GM12864 (cell line): Measurements from ENCODE around the gene ERCC2.

Experiments used
- DNase-seq: peaks from one replicate; pipeline ENCODE4 v3.0.0-alpha.2; 2011; ENCODE audit warnings: low read depth
- H3K4me3 ChIP-seq: 2 replicates; pipeline ENCODE4 v1.5.1; 2011; ENCODE audit warnings: mild to moderate bottlenecking, low read depth, low read length, control low read depth
- TF ChIP-seq, protein P1 (sequence below): IDR thresholded peaks from 2 replicates; pipeline ENCODE4 v1.5.1; 2011; ENCODE audit warnings: low read depth, mild to moderate bottlenecking, moderate library complexity, low read length, control low read depth, inconsistent platforms; ENCODE audit errors: missing control alignments

Gene ERCC2

DNA sequence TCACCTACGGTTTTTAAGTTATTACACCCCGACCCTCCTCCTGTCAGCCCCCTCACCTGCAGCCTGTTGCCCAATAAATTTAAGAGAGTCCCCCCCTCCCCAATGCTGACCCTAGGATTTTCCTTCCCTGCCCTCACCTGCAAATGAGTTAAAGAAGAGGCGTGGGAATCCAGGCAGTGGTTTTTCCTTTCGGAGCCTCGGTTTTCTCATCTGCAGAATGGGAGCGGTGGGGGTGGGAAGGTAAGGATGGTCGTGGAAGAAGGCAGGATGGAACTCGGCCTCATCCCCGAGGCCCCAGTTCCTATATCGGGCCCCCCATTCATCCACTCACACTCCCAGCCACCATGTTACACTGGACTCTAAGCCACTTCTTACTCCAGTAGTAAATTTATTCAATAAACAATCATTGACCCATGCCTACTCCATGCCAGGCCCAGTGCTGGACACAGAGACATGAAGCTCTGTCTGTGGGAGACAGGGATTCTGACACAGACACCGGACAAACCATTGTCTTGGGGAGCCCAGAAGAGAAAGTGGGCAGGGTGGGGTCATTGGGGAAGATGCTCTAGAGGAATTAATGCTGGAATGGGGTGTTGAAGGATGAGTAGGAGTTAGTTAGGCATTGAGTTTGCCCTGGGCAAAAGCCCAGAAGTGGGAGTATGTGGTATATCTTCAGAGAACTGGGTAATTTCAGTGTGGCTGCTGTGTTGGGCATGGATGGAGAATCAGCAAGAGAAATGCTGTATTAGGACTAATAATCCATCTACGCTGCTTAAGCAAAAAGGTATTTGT, 66.9 kb downstream of the ERCC2 start:
- no peak overlapping the region for H3K4me3 ChIP-seq
- no peak for DNase-seq
- TF ChIP-seq, protein P1, sequence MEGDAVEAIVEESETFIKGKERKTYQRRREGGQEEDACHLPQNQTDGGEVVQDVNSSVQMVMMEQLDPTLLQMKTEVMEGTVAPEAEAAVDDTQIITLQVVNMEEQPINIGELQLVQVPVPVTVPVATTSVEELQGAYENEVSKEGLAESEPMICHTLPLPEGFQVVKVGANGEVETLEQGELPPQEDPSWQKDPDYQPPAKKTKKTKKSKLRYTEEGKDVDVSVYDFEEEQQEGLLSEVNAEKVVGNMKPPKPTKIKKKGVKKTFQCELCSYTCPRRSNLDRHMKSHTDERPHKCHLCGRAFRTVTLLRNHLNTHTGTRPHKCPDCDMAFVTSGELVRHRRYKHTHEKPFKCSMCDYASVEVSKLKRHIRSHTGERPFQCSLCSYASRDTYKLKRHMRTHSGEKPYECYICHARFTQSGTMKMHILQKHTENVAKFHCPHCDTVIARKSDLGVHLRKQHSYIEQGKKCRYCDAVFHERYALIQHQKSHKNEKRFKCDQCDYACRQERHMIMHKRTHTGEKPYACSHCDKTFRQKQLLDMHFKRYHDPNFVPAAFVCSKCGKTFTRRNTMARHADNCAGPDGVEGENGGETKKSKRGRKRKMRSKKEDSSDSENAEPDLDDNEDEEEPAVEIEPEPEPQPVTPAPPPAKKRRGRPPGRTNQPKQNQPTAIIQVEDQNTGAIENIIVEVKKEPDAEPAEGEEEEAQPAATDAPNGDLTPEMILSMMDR, result no peak

DNA sequence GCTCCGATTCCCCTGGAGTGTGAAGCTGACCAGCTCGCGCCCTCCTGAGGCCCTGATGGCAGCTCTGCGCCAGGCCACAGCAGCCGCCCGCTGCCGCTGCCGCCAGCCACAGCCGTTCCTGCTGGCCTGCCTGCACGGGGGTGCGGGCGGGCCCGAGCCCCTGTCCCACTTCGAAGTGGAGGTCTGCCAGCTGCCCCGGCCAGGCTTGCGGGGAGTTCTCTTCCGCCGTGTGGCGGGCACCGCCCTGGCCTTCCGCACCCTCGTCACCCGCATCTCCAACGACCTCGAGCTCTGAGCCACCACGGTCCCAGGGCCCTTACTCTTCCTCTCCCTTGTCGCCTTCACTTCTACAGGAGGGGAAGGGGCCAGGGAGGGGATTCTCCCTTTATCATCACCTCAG, 68.0 kb downstream of the ERCC2 start:
- TF ChIP-seq, protein P1, result no peak
- H3K4me3 ChIP-seq, result no peak overlapping the region
- no peak for DNase-seq
